Stimulated activated CD8-positive, alpha-beta memory T cell treated with anti-CD3 and anti-CD28 coated beads, Interleukin-2, amount 100 ng/mL, for 48 hours (primary cell): ENCODE results near the gene SLF2.
"Not testable (repeated sequence)": the region's sequence is repeated elsewhere in the genome, so short reads cannot be mapped to it uniquely, and the experiment has no call there.

Source experiments
- DNase-seq, 2 donors: peaks; one replicate each; pipeline ENCODE4 v3.0.0-alpha.2; 2020; ENCODE audit warnings: low read depth in 2 of 2

SLF2 gene

GRCh38 chr10:100879741-100880360 is 32.9 kb upstream of the SLF2 start:
- no peak for DNase-seq

GRCh38 chr10:100881556-100882213 is 31.1 kb upstream of the SLF2 start:
- no peak for DNase-seq

GRCh38 chr10:100882252-100882651 is 30.5 kb upstream of the SLF2 start:
- DNase-seq, result no peak

GRCh38 chr10:100882671-100883311 is 30.0 kb upstream of the SLF2 start:
- no peak for DNase-seq

GRCh38 chr10:100883312-100883821 is 29.4 kb upstream of the SLF2 start:
- no peak for DNase-seq

GRCh38 chr10:100885611-100886010 is 27.2 kb upstream of the SLF2 start:
- not testable (repeated sequence) for DNase-seq

GRCh38 chr10:100886091-100886490 is 26.7 kb upstream of the SLF2 start:
- no peak for DNase-seq

GRCh38 chr10:100886521-100886920 is 26.2 kb upstream of the SLF2 start:
- DNase-seq, result no peak

GRCh38 chr10:100886963-100887362 is 25.8 kb upstream of the SLF2 start:
- DNase-seq, result no peak

- no peak for DNase-seq
Measured at GRCh38 chr10:100887761-100888296, 24.9 kb upstream of the SLF2 start.

- no peak for DNase-seq
Measured at GRCh38 chr10:100888957-100889356, 23.8 kb upstream of the SLF2 start.

GRCh38 chr10:100889546-100889945 is 23.2 kb upstream of the SLF2 start:
- DNase-seq, result no peak

- no peak for DNase-seq
Measured at GRCh38 chr10:100890141-100890672, 22.6 kb upstream of the SLF2 start.

- no peak for DNase-seq
Measured at GRCh38 chr10:100890673-100891317, 22.0 kb upstream of the SLF2 start.

- no peak for DNase-seq
Measured at GRCh38 chr10:100894033-100894432, 18.7 kb upstream of the SLF2 start.

- no peak for DNase-seq
Measured at GRCh38 chr10:100894589-100895294, 18.0 kb upstream of the SLF2 start.

GRCh38 chr10:100895346-100895745 is 17.4 kb upstream of the SLF2 start:
- DNase-seq, result no peak

GRCh38 chr10:100895896-100896295 is 16.9 kb upstream of the SLF2 start:
- no peak for DNase-seq

GRCh38 chr10:100896876-100897461 is 15.8 kb upstream of the SLF2 start:
- no peak for DNase-seq

GRCh38 chr10:100897976-100898375 is 14.8 kb upstream of the SLF2 start:
- no peak for DNase-seq

- no peak for DNase-seq
Measured at GRCh38 chr10:100899171-100899570, 13.6 kb upstream of the SLF2 start.
